Heart left ventricle (tissue), 13 donors: ENCODE data around the gene PHF14.

Experiments used
- POLR2A ChIP-seq, 2 donors: fragments of 450-650 bp; IDR thresholded peaks; one replicate each; pipeline ENCODE4 v1.6.1; 2017; ENCODE audit warnings: antibody characterized with exemption in 2 of 2, mild to moderate bottlenecking in 2 of 2, moderate library complexity in 2 of 2
- TF ChIP-seq, protein P1 (sequence below), 12 donors: fragments of 200-600 bp; sonication (generic) in 4 of 12; IDR thresholded peaks; one replicate each; pipeline versions ENCODE4 v1.5.0 to v1.8.0; 2018 to 2022; ENCODE audit warnings: antibody characterized with exemption in 12 of 12, mild to moderate bottlenecking in 5 of 12
- donor health status: ischemic (EF 13 %, LVEDD 7.1; RV severe dilation, severe dysfunction).
- donor health status: DM: no; HTN: yes; CAD: no.
- donor health status: DM: no; HTN: no; CAD: no.
- donor health status: ischemic (EF 25% LVEDD 6.9; RV normal size, moderate dysfunction).
- donor health status: ischemic (EF 25% LVEDD 5.7; RV mildly dilated, moderate dysfunction).
- donor health status: ischemic (EF 35%, LVEDD 5.7; RV mildly dilated, moderate dysfunction).
- donor health status: nonischemic (EF 11% LVEDD 7.7; RV severe dilation, severe dysfunction).
- donor health status: DM: yes; HTN: yes; CAD: no.
- donor health status: PGD.
- donor health status: ischemic (EF 29% LVEDD 5.4; RV normal size, mild dysfunction).
- donor health status: nonischemic (EF 23%, LVEDD 6.1; RV moderate dilation, normal function).

- TF ChIP-seq, protein P1, sequence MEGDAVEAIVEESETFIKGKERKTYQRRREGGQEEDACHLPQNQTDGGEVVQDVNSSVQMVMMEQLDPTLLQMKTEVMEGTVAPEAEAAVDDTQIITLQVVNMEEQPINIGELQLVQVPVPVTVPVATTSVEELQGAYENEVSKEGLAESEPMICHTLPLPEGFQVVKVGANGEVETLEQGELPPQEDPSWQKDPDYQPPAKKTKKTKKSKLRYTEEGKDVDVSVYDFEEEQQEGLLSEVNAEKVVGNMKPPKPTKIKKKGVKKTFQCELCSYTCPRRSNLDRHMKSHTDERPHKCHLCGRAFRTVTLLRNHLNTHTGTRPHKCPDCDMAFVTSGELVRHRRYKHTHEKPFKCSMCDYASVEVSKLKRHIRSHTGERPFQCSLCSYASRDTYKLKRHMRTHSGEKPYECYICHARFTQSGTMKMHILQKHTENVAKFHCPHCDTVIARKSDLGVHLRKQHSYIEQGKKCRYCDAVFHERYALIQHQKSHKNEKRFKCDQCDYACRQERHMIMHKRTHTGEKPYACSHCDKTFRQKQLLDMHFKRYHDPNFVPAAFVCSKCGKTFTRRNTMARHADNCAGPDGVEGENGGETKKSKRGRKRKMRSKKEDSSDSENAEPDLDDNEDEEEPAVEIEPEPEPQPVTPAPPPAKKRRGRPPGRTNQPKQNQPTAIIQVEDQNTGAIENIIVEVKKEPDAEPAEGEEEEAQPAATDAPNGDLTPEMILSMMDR (IDR thresholded peaks at IDR 0.05): no peak
- no peak for TF ChIP-seq POLR2A (IDR thresholded peaks at IDR 0.05)
These were observed 3.4 kb downstream of the PHF14 start for GRCh38 chr7:10977113-10977512.
